HepG2 (cell line): ENCODE measurements around the gene COBLL1. TPM values are rescaled to one million over a fixed set of nuclear protein-coding genes. Genes with fewer than 3 reads are reported as not detected.
A peak's percentile ranks its signal among the peaks of the same experiment; 100 is the strongest.

Source experiments
- ATAC-seq: fragments of 200-7000 bp; cut with Tn5 transposase; 3 replicates; pipeline ENCODE4 v1.9.1; 2020; ENCODE audit warnings: mild to moderate bottlenecking, moderate library complexity
- BruUV-seq: library from RNA; stranded (reverse); fragments of 400-500 nt; replicated peaks from 2 replicates; lab custom pipeline; 2021; lab: Mats Ljungman, UMichigan
- CTCF ChIA-PET: fragments of 300-600 bp; formaldehyde crosslinking; extraction: SDS; loops from one replicate; lab custom pipeline; 2021; ENCODE audit warnings: low total read pairs, inconsistent platforms, low intra/inter-chr PET ratio; lab: Yijun Ruan, JAX
- POLR2A ChIA-PET: fragments of 350-600 bp; sonication (Branson Sonifier 250); formaldehyde crosslinking; loops from one replicate; lab custom pipeline; 2020; ENCODE audit warnings: antibody characterized with exemption, inconsistent platforms; lab: Yijun Ruan, JAX
- DNase-seq: peaks from one replicate; pipeline ENCODE4 v3.0.0-alpha.2; 2015; ENCODE audit warnings: low spot score
- FAIRE-seq: peaks from 3 replicates; lab custom pipeline; 2011; peaks lifted over from hg19 to GRCh38; lab: Jason Lieb, UNC
- H2AFZ ChIP-seq: one replicate; pipeline ENCODE4 v1.6.1; 2011; ENCODE audit warnings: low read length, inconsistent platforms
- H3K27ac ChIP-seq: fragments of 300-600 bp; 3 replicates; pipeline ENCODE4 v1.8.0; 2011; ENCODE audit warnings: mixed run types, mild to moderate bottlenecking, mixed read lengths, low read length, inconsistent platforms; ENCODE audit not compliant: insufficient read depth; ENCODE audit errors: extremely low read length
- H3K27me3 ChIP-seq, 2 experiments: fragments of 200-600 bp in 1 of 2; 2 replicates in 1 of 2; 3 replicates in 1 of 2; pipeline versions ENCODE4 v1.6.0 to v1.8.0; 2011; ENCODE audit warnings: low read length in 2 of 2, mild to moderate bottlenecking in 2 of 2, moderate library complexity in 2 of 2, inconsistent platforms in 1 of 2; ENCODE audit not compliant: insufficient read depth in 2 of 2, control insufficient read depth in 1 of 2
- H3K36me3 ChIP-seq, 2 experiments: fragments of 200-600 bp in 1 of 2; replicated peaks in 1 of 2; 2 replicates in 1 of 2; 3 replicates in 1 of 2; pipeline versions ENCODE4 v1.5.1 to v1.8.0; 2011; ENCODE audit warnings: low read length in 2 of 2, inconsistent platforms in 1 of 2; ENCODE audit not compliant: insufficient read depth in 2 of 2, control insufficient read depth in 1 of 2
- H3K4me1 ChIP-seq: 2 replicates; pipeline ENCODE4 v1.5.1; 2012; ENCODE audit warnings: low read length, inconsistent platforms; ENCODE audit not compliant: insufficient read depth
- H3K4me2 ChIP-seq: 2 replicates; pipeline ENCODE4 v1.6.0; 2011; ENCODE audit warnings: low read depth, low read length, inconsistent platforms
- H3K4me3 ChIP-seq, 3 experiments: fragments of 200-600 bp in 1 of 3; sonication (generic), shearing (Covaris generic) in 1 of 3; replicated peaks in 1 of 3; 2 replicates each; pipeline ENCODE4 v1.5.1; 2011 to 2016; ENCODE audit warnings: low read length in 3 of 3, inconsistent platforms in 2 of 3, low read depth in 2 of 3, mild to moderate bottlenecking in 2 of 3, control low read depth in 1 of 3, mixed read lengths in 1 of 3; ENCODE audit not compliant: insufficient read depth in 1 of 3
- H3K79me2 ChIP-seq: one replicate; pipeline ENCODE4 v1.6.1; 2011; ENCODE audit warnings: low read length, inconsistent platforms; ENCODE audit not compliant: insufficient read depth
- H3K9ac ChIP-seq: 2 replicates; pipeline ENCODE4 v1.6.0; 2011; ENCODE audit warnings: mild to moderate bottlenecking, low read depth, low read length, inconsistent platforms; ENCODE audit not compliant: insufficient read depth
- H3K9me3 ChIP-seq: 2 replicates; pipeline ENCODE4 v1.5.1; 2012; ENCODE audit warnings: mild to moderate bottlenecking, low read length
- H4K20me1 ChIP-seq: 2 replicates; pipeline ENCODE4 v1.6.0; 2011; ENCODE audit warnings: inconsistent platforms, mild to moderate bottlenecking, low read length, moderate library complexity; ENCODE audit not compliant: insufficient read depth
- CEBPB ChIP-seq: IDR thresholded peaks from 2 replicates; pipeline ENCODE4 v1.6.1; 2011; ENCODE audit warnings: low read depth, low read length, improper control_type of control experiment, borderline replicate concordance
- HDAC2 ChIP-seq: sonication (generic); formaldehyde crosslinking; IDR thresholded peaks from 2 replicates; pipeline ENCODE4 v1.4.0; 2020; ENCODE audit warnings: missing genetic modification reagents
- ISL2 ChIP-seq: sonication (generic); formaldehyde crosslinking; IDR thresholded peaks from 2 replicates; pipeline ENCODE4 v1.5.0; 2020; ENCODE audit warnings: missing genetic modification reagents
- KAT7 ChIP-seq: IDR thresholded peaks from 2 replicates; pipeline ENCODE4 v1.6.1; 2018; ENCODE audit warnings: borderline replicate concordance, missing compliant biosample characterization
- KLF16 ChIP-seq, 2 experiments: sonication (generic) in 1 of 2; formaldehyde crosslinking in 1 of 2; IDR thresholded peaks; 2 replicates each; pipeline versions ENCODE4 v1.6.1 to v1.8.0; 2016 to 2023; ENCODE audit warnings: missing genetic modification reagents in 2 of 2, missing compliant biosample characterization in 1 of 2
- ZFP1 ChIP-seq: IDR thresholded peaks from 2 replicates; pipeline ENCODE4 v1.6.1; 2016
- ZNF556 ChIP-seq: sonication (generic); formaldehyde crosslinking; IDR thresholded peaks from 2 replicates; pipeline ENCODE4 v1.4.0; 2020; ENCODE audit warnings: mild to moderate bottlenecking, missing genetic modification reagents, borderline replicate concordance
- ZNF567 ChIP-seq: sonication (generic); formaldehyde crosslinking; IDR thresholded peaks from 2 replicates; pipeline ENCODE4 v1.8.1; 2023; ENCODE audit warnings: mild to moderate bottlenecking, missing genetic modification reagents, borderline replicate concordance
- WGBS: methylation state at CpG from one replicate; pipeline ENCODE4 v1.1.6; 2017; ENCODE audit warnings: low lambda C conversion rate; 5-methylcytosine and 5-hydroxymethylcytosine counted together
- in situ Hi-C: cut with HindIII; loops from 2 replicates; pipeline ENCODE4 v1.10.0; 2017; ENCODE audit warnings: low pct_unique_long_range_greater_than_20kb; ENCODE audit not compliant: extremely low pct_ligation_motif_present
- intact Hi-C: fragments of 100-400 bp; cut with micrococcal nuclease; formaldehyde crosslinking; loops from one replicate; pipeline ENCODE4 v1.10.0; 2022; ENCODE audit not compliant: unreplicated experiment
- polyA plus RNA-seq, 8 experiments: library from polyadenylated mRNA; depleted of rRNA in 3 of 8; stranded (reverse) in 7 of 8; unstranded in 1 of 8; fragments of >200 nt; fragmentation: Illumina TruSeq in 4 of 8; extraction: Trizol in 4 of 8; gene quantifications; 2 replicates each; pipeline versions ENCODE4 v1.2.1 to v1.2.3, GENCODE V29; 2011 to 2016; ENCODE audit warnings: low read depth in 4 of 8, missing spikeins in 1 of 8, mixed read lengths in 1 of 8; ENCODE audit not compliant: insufficient read depth in 1 of 8
- total RNA-seq, 5 experiments: library from RNA; depleted of rRNA; stranded (reverse); fragments of >200 nt; fragmentation: Illumina TruSeq; extraction: Trizol; gene quantifications; 2 replicates each; pipeline ENCODE4 v1.2.3, GENCODE V29; 2016; ENCODE audit warnings: low read depth in 1 of 5
- TF ChIP-seq, protein P1 (sequence below): IDR thresholded peaks from 2 replicates; pipeline ENCODE4 v1.6.1; 2016; ENCODE audit warnings: missing compliant biosample characterization, missing genetic modification reagents, borderline replicate concordance
- TF ChIP-seq, protein P2 (sequence below): sonication (generic); formaldehyde crosslinking; IDR thresholded peaks from 2 replicates; pipeline ENCODE4 v1.8.0; 2022; ENCODE audit warnings: mild to moderate bottlenecking, missing genetic modification reagents
- TF ChIP-seq, protein P3 (sequence below): sonication (generic); formaldehyde crosslinking; IDR thresholded peaks from 2 replicates; pipeline ENCODE4 v1.5.0; 2020; ENCODE audit warnings: missing genetic modification reagents

The COBLL1 gene
- total and polyA plus RNA-seq, 2 of the 13 experiments (the other 11 are each of a cell fraction or from before 2014, with no cell fraction given), result 32.6 to 86.8 TPM

DNA sequence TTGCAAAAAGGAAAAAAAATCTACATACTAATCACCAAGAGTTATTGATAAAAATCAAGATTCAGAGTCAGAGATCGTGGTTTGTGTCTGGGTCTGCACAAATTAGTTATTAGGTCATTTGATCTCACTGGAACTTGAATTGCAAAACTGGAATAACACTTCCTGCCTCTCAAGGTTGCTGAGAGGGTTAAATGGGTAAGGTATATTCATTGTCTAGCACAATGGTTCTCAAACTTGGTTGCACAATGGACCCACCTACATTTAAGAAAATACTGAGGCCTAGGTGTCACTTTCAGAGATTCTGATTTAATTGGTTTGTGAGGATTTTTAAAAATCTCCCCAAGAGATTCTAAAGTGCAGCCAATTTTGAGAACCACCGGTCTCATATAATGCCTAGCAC lies 84.8 kb downstream of the COBLL1 start (continued):
- 0 out of 2 replicates have a peak, but pooled peaks have one; percentile 18 for TF ChIP-seq CEBPB
- TF ChIP-seq, protein P1, sequence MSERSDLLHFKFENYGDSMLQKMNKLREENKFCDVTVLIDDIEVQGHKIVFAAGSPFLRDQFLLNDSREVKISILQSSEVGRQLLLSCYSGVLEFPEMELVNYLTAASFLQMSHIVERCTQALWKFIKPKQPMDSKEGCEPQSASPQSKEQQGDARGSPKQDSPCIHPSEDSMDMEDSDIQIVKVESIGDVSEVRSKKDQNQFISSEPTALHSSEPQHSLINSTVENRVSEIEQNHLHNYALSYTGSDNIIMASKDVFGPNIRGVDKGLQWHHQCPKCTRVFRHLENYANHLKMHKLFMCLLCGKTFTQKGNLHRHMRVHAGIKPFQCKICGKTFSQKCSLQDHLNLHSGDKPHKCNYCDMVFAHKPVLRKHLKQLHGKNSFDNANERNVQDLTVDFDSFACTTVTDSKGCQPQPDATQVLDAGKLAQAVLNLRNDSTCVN, result no peak

DNA sequence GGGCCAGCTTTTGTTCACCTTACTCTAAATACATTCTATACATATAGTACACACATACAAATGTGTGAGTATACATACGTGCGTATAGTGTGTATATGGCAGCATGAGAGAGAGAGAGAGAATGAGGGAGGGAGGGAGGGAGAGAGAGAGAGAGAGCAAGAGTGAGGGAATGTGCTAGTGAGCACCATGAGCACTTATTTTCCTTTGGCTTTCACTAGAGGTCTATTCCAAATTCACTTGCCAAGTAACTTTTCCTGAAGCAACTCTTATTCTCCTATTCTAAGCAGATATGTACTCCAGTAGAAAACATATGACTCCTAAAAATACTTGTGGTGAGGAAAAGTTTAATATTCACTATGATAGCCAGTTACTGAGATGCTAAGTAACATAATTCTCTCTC lies 85.7 kb downstream of the COBLL1 start:
- in situ Hi-C loops, result no loop called here
- ATAC-seq, result no peak

More for the DNA sequence above, 85.7 kb downstream of the COBLL1 start:
- DNase-seq (no peak), FAIRE-seq (no peak)
- H3K79me2 ChIP-seq, result peaks cover 93% of the 10 kb centered on the region
- H3K4me1 ChIP-seq, result peaks cover 39% of the 10 kb centered on the region
- H3K9me3 ChIP-seq, result no peaks in the 10 kb centered on the region
- peaks cover 0 to 8% of the 10 kb centered on the region in 2 experiments; a peak in 3 of 5 replicates for H3K36me3 ChIP-seq
- H3K27ac ChIP-seq, result no peak overlapping the region
- CTCF ChIA-PET, result no interaction called here
- no peak overlapping the region for H3K4me3 ChIP-seq
- H2AFZ ChIP-seq, result no peak overlapping the region
- H3K4me2 ChIP-seq, result no peak overlapping the region
- H3K27me3 ChIP-seq, result no peaks in the 10 kb centered on the region
- WGBS, result 94% methylated on average over 2 of the region's 2 CpGs
- H4K20me1 ChIP-seq, result no peaks in the 10 kb centered on the region
- POLR2A ChIA-PET, result no interaction called here
- no TSS peak for BruUV-seq
- TF ChIP-seq, protein P2, sequence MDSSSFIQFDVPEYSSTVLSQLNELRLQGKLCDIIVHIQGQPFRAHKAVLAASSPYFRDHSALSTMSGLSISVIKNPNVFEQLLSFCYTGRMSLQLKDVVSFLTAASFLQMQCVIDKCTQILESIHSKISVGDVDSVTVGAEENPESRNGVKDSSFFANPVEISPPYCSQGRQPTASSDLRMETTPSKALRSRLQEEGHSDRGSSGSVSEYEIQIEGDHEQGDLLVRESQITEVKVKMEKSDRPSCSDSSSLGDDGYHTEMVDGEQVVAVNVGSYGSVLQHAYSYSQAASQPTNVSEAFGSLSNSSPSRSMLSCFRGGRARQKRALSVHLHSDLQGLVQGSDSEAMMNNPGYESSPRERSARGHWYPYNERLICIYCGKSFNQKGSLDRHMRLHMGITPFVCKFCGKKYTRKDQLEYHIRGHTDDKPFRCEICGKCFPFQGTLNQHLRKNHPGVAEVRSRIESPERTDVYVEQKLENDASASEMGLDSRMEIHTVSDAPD, result no peak
- TF ChIP-seq KAT7 (CRISPR knock-in tag) (no peak), HDAC2 (CRISPR knock-in tag) (no peak), ZNF567 (CRISPR knock-in tag) (no peak), ZFP1 (no peak), KLF16 (CRISPR knock-in tag; IDR thresholded peaks at IDR 0.05) (no peak), ISL2 (CRISPR knock-in tag) (no peak), ZNF556 (no peak)
- TF ChIP-seq, protein P3, sequence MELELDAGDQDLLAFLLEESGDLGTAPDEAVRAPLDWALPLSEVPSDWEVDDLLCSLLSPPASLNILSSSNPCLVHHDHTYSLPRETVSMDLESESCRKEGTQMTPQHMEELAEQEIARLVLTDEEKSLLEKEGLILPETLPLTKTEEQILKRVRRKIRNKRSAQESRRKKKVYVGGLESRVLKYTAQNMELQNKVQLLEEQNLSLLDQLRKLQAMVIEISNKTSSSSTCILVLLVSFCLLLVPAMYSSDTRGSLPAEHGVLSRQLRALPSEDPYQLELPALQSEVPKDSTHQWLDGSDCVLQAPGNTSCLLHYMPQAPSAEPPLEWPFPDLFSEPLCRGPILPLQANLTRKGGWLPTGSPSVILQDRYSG (CRISPR knock-in tag), result no peak
- intact Hi-C loops, result no loop called here
- no peak overlapping the region for H3K9ac ChIP-seq
